ENCODE data around the gene DOCK11.
"Not testable (repeated sequence)": the region's sequence is repeated elsewhere in the genome, so short reads cannot be mapped to it uniquely, and the experiment has no call there.

DNA sequence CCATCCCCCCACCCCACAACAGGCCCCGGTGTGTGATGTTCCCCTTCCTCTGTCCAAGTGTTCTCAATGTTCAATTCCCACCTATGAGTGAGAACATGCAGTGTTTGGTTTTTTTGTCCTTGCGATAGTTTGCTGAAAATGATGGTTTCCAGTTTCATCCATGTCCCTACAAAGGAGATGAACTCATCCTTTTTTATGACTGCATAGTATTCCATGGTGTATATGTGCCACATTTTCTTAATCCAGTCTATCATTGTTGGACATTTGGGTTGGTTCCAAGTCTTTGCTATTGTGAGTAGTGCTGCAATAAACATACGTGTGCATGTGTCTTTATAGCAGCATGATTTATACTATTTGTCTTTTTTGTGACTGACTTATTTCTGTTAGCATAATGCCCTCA lies 236.9 kb downstream of the DOCK11 start:
- not testable (repeated sequence) for TF ChIP-seq POLR2A (IDR thresholded peaks at IDR 0.05; ENCODE audit: low read depth, low read length); TAF1 (IDR thresholded peaks at IDR 0.05; ENCODE audit: borderline replicate concordance, low read depth, low read length)
